ENCODE measurements around the gene HCFC1R1.
A peak's percentile ranks its signal among the peaks of the same experiment; 100 is the strongest.

HCFC1R1 gene

DNA sequence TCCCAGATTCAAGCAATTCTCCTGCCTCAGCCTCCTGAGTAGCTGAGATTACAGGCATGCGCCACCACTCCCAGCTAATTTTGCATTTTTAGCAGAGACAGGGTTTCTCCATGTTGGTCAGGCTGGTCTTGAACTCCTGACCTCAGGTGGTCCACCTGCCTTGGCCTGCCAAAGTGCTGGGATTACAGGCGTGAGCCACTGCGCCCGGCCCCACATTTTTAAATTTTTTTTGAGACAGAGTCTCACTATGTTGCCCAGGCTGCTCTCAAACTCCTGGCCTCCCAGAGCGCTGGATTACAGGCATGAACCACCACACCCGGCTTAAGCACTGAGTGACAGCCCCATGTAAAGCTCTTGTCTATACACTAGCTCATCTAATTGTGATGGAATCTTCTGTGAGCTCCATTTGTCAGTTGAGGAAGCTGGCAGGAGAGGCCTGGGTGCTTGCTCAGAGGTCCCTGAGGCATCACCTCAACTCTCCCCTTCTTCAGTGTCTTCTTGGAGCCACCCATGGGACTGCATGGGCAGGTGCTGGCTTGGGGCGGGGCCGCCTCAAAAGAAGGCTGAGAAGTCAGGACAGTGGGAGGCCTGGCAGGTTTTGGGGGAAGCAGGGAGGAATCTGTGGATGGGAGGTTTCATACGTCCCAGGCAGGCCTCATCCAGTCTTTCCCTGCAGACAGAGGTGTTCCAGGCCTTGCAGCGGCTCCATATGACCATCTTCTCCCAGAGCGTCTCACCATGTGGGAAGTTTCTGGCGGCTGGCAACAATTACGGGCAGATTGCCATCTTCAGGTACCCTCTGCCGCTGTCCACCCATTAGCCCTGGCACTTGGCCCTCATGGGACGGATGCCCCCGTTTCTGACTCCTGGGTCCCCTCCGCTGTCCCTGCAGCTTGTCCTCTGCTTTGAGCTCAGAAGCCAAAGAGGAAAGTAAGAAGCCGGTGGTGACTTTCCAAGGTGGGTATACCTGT lies 1.6 kb upstream of the HCFC1R1 start:
- Histone ChIP-seq H3K27ac (ENCODE audit: extremely low read depth, low read depth, low read length) (no peak overlapping the region), H3K36me3 (ENCODE audit: control insufficient read depth in 2 of 2, insufficient read depth in 1 of 2, low read length in 2 of 2) (peaks cover 0 to 22% of the 10 kb centered on the region in 2 experiments; a peak in 1 of 3 replicates), H3K4me1 (ENCODE audit: control insufficient read depth, insufficient read depth, low read length) (peaks cover 27% of the 10 kb centered on the region), H3K9me3 (ENCODE audit: control insufficient read depth, insufficient read depth, low read depth, low read length) (no peaks in the 10 kb centered on the region), H3K4me3 (ENCODE audit: low read depth, low read length) (no peak overlapping the region)
- no peak for TF ChIP-seq SCRT1 (tag by site-specific recombination; IDR thresholded peaks at IDR 0.05; ENCODE audit: borderline replicate concordance)
- TF ChIP-seq ZNF777 (tag by site-specific recombination; IDR thresholded peaks at IDR 0.05; ENCODE audit: borderline replicate concordance) = no peak
- TF ChIP-seq, protein P1, sequence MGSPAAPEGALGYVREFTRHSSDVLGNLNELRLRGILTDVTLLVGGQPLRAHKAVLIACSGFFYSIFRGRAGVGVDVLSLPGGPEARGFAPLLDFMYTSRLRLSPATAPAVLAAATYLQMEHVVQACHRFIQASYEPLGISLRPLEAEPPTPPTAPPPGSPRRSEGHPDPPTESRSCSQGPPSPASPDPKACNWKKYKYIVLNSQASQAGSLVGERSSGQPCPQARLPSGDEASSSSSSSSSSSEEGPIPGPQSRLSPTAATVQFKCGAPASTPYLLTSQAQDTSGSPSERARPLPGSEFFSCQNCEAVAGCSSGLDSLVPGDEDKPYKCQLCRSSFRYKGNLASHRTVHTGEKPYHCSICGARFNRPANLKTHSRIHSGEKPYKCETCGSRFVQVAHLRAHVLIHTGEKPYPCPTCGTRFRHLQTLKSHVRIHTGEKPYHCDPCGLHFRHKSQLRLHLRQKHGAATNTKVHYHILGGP (tag by site-specific recombination; IDR thresholded peaks at IDR 0.05) = no peak
- no peak for TF ChIP-seq ZNF529 (tag by site-specific recombination; IDR thresholded peaks at IDR 0.05; ENCODE audit: insufficient replicate concordance)
- TF ChIP-seq ZNF600 (tag by site-specific recombination; IDR thresholded peaks at IDR 0.05) = no peak
- TF ChIP-seq ZNF629 (tag by site-specific recombination; IDR thresholded peaks at IDR 0.05) = no peak
- TF ChIP-seq ZNF23 (tag by site-specific recombination; IDR thresholded peaks at IDR 0.05; ENCODE audit: borderline replicate concordance) = no peak
- no peak for TF ChIP-seq ZNF501 (tag by site-specific recombination; IDR thresholded peaks at IDR 0.05)
- no peak for TF ChIP-seq MEIS1 (CRISPR knock-in tag; IDR thresholded peaks at IDR 0.05; ENCODE audit: borderline replicate concordance)
- TF ChIP-seq ZNF621 (tag by site-specific recombination; IDR thresholded peaks at IDR 0.05) = no peak
- no peak for TF ChIP-seq ZNF664 (tag by site-specific recombination; IDR thresholded peaks at IDR 0.05)
- TF ChIP-seq ZNF791 (tag by site-specific recombination; IDR thresholded peaks at IDR 0.05) = no peak
- ChIA-PET CTCF (interaction anchor here (0.7 to 1.2 kb wide), 4 partner anchors 8 to 108 kb away, joined by 3 to 5 read pairs (median 4); no protein-coding TSS in a partner anchor), POLR2A (interaction anchor here (0.7 to 11.9 kb wide), 3 partner anchors 20 to 512 kb away, joined by 3 to 247 read pairs (median 6); no protein-coding TSS in a partner anchor)

DNA sequence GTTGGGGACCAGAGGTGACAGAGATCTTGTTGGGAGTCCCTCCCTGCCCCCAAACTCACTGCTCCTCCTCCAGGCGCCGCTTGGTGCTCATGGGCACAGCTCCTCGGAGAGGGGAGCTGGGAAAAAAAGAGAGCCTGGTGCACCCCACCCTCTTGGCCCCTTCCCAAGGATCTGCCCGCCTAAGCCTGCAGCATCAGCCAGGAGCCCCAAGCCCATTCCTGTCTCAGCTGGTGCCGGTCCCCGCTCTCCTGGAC lies 400 bp downstream of the HCFC1R1 start:
- peaks cover 0 to 22% of the 10 kb centered on the region in 2 experiments; a peak in 1 of 3 replicates for H3K36me3 ChIP-seq (ENCODE audit: control insufficient read depth in 2 of 2, insufficient read depth in 1 of 2, low read length in 2 of 2)
- POLR2A ChIA-PET = interaction anchor here (0.6 to 11.9 kb wide), 11 partner anchors 9 to 488 kb away, joined by 3 to 247 read pairs (median 4); partner anchors contain the start of gene PKMYT1
- peaks cover 25% of the 10 kb centered on the region for H3K4me1 ChIP-seq (ENCODE audit: control insufficient read depth, insufficient read depth, low read length)
- H3K4me3 ChIP-seq (ENCODE audit: low read depth, low read length) = peak overlapping the region; percentile 72
- CTCF ChIA-PET = interaction anchor here (0.6 to 4.1 kb wide), 4 partner anchors 8 to 1922 kb away, joined by 3 to 41 read pairs (median 4); no protein-coding TSS in a partner anchor
- H3K9me3 ChIP-seq (ENCODE audit: control insufficient read depth, insufficient read depth, low read depth, low read length) = no peaks in the 10 kb centered on the region
- H3K27ac ChIP-seq (ENCODE audit: extremely low read depth, low read depth, low read length) = peak overlapping the region; percentile 85; the same call in 1 of the 2 replicates
- TF ChIP-seq ZNF214 (tag by site-specific recombination; IDR thresholded peaks at IDR 0.05; ENCODE audit: borderline replicate concordance) (no peak), ZIC2 (tag by site-specific recombination; IDR thresholded peaks at IDR 0.05) (0 out of 2 replicates have a peak, but pooled peaks have one; percentile 2), IKZF3 (tag by site-specific recombination; IDR thresholded peaks at IDR 0.05) (peak; percentile 73), ZNF76 (tag by site-specific recombination; IDR thresholded peaks at IDR 0.05; ENCODE audit: borderline replicate concordance, low read depth) (peak; percentile 6), ZNF138 (tag by site-specific recombination; IDR thresholded peaks at IDR 0.05; ENCODE audit: borderline replicate concordance) (no peak), BCL11A (tag by site-specific recombination; IDR thresholded peaks at IDR 0.05; ENCODE audit: low read depth) (peak; percentile 9; the same call in 1 of the 2 replicates), WT1 (tag by site-specific recombination; IDR thresholded peaks at IDR 0.05) (no peak), ZNF24 (tag by site-specific recombination; IDR thresholded peaks at IDR 0.05) (no peak), ZNF48 (tag by site-specific recombination; IDR thresholded peaks at IDR 0.05) (no peak)
- TF ChIP-seq, protein P2, sequence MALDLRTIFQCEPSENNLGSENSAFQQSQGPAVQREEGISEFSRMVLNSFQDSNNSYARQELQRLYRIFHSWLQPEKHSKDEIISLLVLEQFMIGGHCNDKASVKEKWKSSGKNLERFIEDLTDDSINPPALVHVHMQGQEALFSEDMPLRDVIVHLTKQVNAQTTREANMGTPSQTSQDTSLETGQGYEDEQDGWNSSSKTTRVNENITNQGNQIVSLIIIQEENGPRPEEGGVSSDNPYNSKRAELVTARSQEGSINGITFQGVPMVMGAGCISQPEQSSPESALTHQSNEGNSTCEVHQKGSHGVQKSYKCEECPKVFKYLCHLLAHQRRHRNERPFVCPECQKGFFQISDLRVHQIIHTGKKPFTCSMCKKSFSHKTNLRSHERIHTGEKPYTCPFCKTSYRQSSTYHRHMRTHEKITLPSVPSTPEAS (tag by site-specific recombination; IDR thresholded peaks at IDR 0.05) = no peak
- TF ChIP-seq, protein P3, sequence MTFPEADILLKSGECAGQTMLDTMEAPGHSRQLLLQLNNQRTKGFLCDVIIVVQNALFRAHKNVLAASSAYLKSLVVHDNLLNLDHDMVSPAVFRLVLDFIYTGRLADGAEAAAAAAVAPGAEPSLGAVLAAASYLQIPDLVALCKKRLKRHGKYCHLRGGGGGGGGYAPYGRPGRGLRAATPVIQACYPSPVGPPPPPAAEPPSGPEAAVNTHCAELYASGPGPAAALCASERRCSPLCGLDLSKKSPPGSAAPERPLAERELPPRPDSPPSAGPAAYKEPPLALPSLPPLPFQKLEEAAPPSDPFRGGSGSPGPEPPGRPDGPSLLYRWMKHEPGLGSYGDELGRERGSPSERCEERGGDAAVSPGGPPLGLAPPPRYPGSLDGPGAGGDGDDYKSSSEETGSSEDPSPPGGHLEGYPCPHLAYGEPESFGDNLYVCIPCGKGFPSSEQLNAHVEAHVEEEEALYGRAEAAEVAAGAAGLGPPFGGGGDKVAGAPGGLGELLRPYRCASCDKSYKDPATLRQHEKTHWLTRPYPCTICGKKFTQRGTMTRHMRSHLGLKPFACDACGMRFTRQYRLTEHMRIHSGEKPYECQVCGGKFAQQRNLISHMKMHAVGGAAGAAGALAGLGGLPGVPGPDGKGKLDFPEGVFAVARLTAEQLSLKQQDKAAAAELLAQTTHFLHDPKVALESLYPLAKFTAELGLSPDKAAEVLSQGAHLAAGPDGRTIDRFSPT (tag by site-specific recombination; IDR thresholded peaks at IDR 0.05) = peak; percentile 69
- TF ChIP-seq, protein P4, sequence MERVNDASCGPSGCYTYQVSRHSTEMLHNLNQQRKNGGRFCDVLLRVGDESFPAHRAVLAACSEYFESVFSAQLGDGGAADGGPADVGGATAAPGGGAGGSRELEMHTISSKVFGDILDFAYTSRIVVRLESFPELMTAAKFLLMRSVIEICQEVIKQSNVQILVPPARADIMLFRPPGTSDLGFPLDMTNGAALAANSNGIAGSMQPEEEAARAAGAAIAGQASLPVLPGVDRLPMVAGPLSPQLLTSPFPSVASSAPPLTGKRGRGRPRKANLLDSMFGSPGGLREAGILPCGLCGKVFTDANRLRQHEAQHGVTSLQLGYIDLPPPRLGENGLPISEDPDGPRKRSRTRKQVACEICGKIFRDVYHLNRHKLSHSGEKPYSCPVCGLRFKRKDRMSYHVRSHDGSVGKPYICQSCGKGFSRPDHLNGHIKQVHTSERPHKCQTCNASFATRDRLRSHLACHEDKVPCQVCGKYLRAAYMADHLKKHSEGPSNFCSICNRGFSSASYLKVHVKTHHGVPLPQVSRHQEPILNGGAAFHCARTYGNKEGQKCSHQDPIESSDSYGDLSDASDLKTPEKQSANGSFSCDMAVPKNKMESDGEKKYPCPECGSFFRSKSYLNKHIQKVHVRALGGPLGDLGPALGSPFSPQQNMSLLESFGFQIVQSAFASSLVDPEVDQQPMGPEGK (tag by site-specific recombination; IDR thresholded peaks at IDR 0.05) = no peak
- TF ChIP-seq, protein P5, sequence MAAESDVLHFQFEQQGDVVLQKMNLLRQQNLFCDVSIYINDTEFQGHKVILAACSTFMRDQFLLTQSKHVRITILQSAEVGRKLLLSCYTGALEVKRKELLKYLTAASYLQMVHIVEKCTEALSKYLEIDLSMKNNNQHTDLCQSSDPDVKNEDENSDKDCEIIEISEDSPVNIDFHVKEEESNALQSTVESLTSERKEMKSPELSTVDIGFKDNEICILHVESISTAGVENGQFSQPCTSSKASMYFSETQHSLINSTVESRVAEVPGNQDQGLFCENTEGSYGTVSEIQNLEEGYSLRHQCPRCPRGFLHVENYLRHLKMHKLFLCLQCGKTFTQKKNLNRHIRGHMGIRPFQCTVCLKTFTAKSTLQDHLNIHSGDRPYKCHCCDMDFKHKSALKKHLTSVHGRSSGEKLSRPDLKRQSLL (tag by site-specific recombination; IDR thresholded peaks at IDR 0.05) = peak; percentile 52; the same call in 1 of the 2 replicates

All from HEK293 (cell line).